22Rv1 (cell line): ENCODE results near the gene RNH1.

Experiments used
- CTCF ChIP-seq: fragments of 450-650 bp; IDR thresholded peaks from 2 replicates; pipeline ENCODE4 v1.5.1; 2017; ENCODE audit warnings: mild to moderate bottlenecking
- ZFX ChIP-seq: fragments of 450-650 bp; IDR thresholded peaks from 2 replicates; pipeline ENCODE4 v1.6.1; 2017; ENCODE audit warnings: antibody characterized with exemption, borderline replicate concordance

GRCh38 chr11:537622-538430 is 30.8 kb upstream of the RNH1 start:
- TF ChIP-seq CTCF (no peak), ZFX (no peak)
